Kidney capillary endothelial cell (primary cell): ENCODE measurements around the gene EIF4G3.
"Not testable (repeated sequence)": the region's sequence is repeated elsewhere in the genome, so short reads cannot be mapped to it uniquely, and the experiment has no call there.

Experiments used
- DNase-seq: peaks from one replicate; pipeline ENCODE4 v3.0.0-alpha.2; 2018; ENCODE audit warnings: low spot score

EIF4G3 gene

GRCh38 chr1:20948101-20948500, 228.6 kb downstream of the EIF4G3 start:
- DNase-seq: no peak

GRCh38 chr1:20947409-20947808, 229.3 kb downstream of the EIF4G3 start:
- no peak for DNase-seq

GRCh38 chr1:20936621-20937020, 240.1 kb downstream of the EIF4G3 start:
- no peak for DNase-seq

GRCh38 chr1:20936216-20936615, 240.5 kb downstream of the EIF4G3 start:
- no peak for DNase-seq

- no peak for DNase-seq
These were observed 241.0 kb downstream of the EIF4G3 start for GRCh38 chr1:20935717-20936116.

GRCh38 chr1:20932437-20932977, 244.2 kb downstream of the EIF4G3 start:
- DNase-seq: no peak

- DNase-seq: no peak
These were observed 244.7 kb downstream of the EIF4G3 start for GRCh38 chr1:20931930-20932436.

GRCh38 chr1:20930427-20930826, 246.3 kb downstream of the EIF4G3 start:
- no peak for DNase-seq

- DNase-seq: no peak
These were observed 248.6 kb downstream of the EIF4G3 start for GRCh38 chr1:20928146-20928545.

- no peak for DNase-seq
These were observed 255.4 kb downstream of the EIF4G3 start for GRCh38 chr1:20921285-20921684.

- DNase-seq: no peak
These were observed 263.5 kb downstream of the EIF4G3 start for GRCh38 chr1:20913242-20913641.

- DNase-seq: not testable (repeated sequence)
These were observed 269.2 kb downstream of the EIF4G3 start for GRCh38 chr1:20907526-20907925.

GRCh38 chr1:20903437-20903836, 273.3 kb downstream of the EIF4G3 start:
- DNase-seq: no peak

GRCh38 chr1:20900056-20900455, 276.6 kb downstream of the EIF4G3 start:
- no peak for DNase-seq

- DNase-seq: no peak
These were observed 277.3 kb downstream of the EIF4G3 start for GRCh38 chr1:20899154-20899972.

- no peak for DNase-seq
These were observed 279.9 kb downstream of the EIF4G3 start for GRCh38 chr1:20896826-20897225.

GRCh38 chr1:20893931-20894330, 282.8 kb downstream of the EIF4G3 start:
- DNase-seq: no peak

GRCh38 chr1:20891091-20891490, 285.6 kb downstream of the EIF4G3 start:
- no peak for DNase-seq

- no peak for DNase-seq
These were observed 289.5 kb downstream of the EIF4G3 start for GRCh38 chr1:20887246-20887645.

GRCh38 chr1:20885121-20885520, 291.6 kb downstream of the EIF4G3 start:
- no peak for DNase-seq

- no peak for DNase-seq
These were observed 292.2 kb downstream of the EIF4G3 start for GRCh38 chr1:20884513-20884912.

- no peak for DNase-seq
These were observed 292.9 kb downstream of the EIF4G3 start for GRCh38 chr1:20883766-20884165.

- no peak for DNase-seq
These were observed 293.9 kb downstream of the EIF4G3 start for GRCh38 chr1:20882837-20883236.

- no peak for DNase-seq
These were observed 297.9 kb downstream of the EIF4G3 start for GRCh38 chr1:20878799-20879198.
